ENCODE measurements around the gene SLIT3.

The SLIT3 gene

GRCh38 chr5:169183576-169183975 is 117.4 kb downstream of the SLIT3 start:
- Histone ChIP-seq H3K9ac (ENCODE audit: low read depth in 1 of 2, low read length in 2 of 2) (no peak overlapping the region), H3K4me1 (ENCODE audit: control insufficient read depth in 2 of 2, insufficient read depth in 2 of 2, low read length in 2 of 2) (no peaks in the 10 kb centered on the region), H3K27me3 (ENCODE audit: control insufficient read depth in 2 of 2, insufficient read depth in 2 of 2, low read length in 2 of 2) (no peaks in the 10 kb centered on the region), H3K36me3 (ENCODE audit: control insufficient read depth in 2 of 2, insufficient read depth in 2 of 2, low read length in 2 of 2) (no peaks in the 10 kb centered on the region), H3K9me3 (ENCODE audit: control insufficient read depth in 2 of 2, low read length in 2 of 2) (no peaks in the 10 kb centered on the region), H3K27ac (ENCODE audit: low read depth in 2 of 2, low read length in 2 of 2) (no peak overlapping the region), H3K4me3 (ENCODE audit: low read length in 2 of 2) (no peak overlapping the region)

GRCh38 chr5:169182797-169183196 is 118.1 kb downstream of the SLIT3 start:
- no peaks in the 10 kb centered on the region for H3K9me3 ChIP-seq (ENCODE audit: control insufficient read depth in 2 of 2, low read length in 2 of 2)
- no peaks in the 10 kb centered on the region for H3K36me3 ChIP-seq (ENCODE audit: control insufficient read depth in 2 of 2, insufficient read depth in 2 of 2, low read length in 2 of 2)
- no peaks in the 10 kb centered on the region for H3K27me3 ChIP-seq (ENCODE audit: control insufficient read depth in 2 of 2, insufficient read depth in 2 of 2, low read length in 2 of 2)
- no peak overlapping the region for H3K4me3 ChIP-seq (ENCODE audit: low read length in 2 of 2)
- H3K9ac ChIP-seq (ENCODE audit: low read depth in 1 of 2, low read length in 2 of 2) = no peak overlapping the region
- no peak overlapping the region for H3K27ac ChIP-seq (ENCODE audit: low read depth in 2 of 2, low read length in 2 of 2)
- no peaks in the 10 kb centered on the region for H3K4me1 ChIP-seq (ENCODE audit: control insufficient read depth in 2 of 2, insufficient read depth in 2 of 2, low read length in 2 of 2)

- H3K4me1 ChIP-seq (ENCODE audit: control insufficient read depth in 2 of 2, insufficient read depth in 2 of 2, low read length in 2 of 2) = no peaks in the 10 kb centered on the region
- no peak overlapping the region for H3K27ac ChIP-seq (ENCODE audit: low read depth in 2 of 2, low read length in 2 of 2)
- H3K9ac ChIP-seq (ENCODE audit: low read depth in 1 of 2, low read length in 2 of 2) = no peak overlapping the region
- no peaks in the 10 kb centered on the region for H3K9me3 ChIP-seq (ENCODE audit: control insufficient read depth in 2 of 2, low read length in 2 of 2)
- H3K36me3 ChIP-seq (ENCODE audit: control insufficient read depth in 2 of 2, insufficient read depth in 2 of 2, low read length in 2 of 2) = no peaks in the 10 kb centered on the region
- no peaks in the 10 kb centered on the region for H3K27me3 ChIP-seq (ENCODE audit: control insufficient read depth in 2 of 2, insufficient read depth in 2 of 2, low read length in 2 of 2)
- no peak overlapping the region for H3K4me3 ChIP-seq (ENCODE audit: low read length in 2 of 2)
Observed at GRCh38 chr5:169181814-169182213, 119.1 kb downstream of the SLIT3 start.

- Histone ChIP-seq H3K27ac (ENCODE audit: low read depth in 2 of 2, low read length in 2 of 2) (no peak overlapping the region), H3K9ac (ENCODE audit: low read depth in 1 of 2, low read length in 2 of 2) (no peak overlapping the region), H3K4me1 (ENCODE audit: control insufficient read depth in 2 of 2, insufficient read depth in 2 of 2, low read length in 2 of 2) (no peaks in the 10 kb centered on the region), H3K36me3 (ENCODE audit: control insufficient read depth in 2 of 2, insufficient read depth in 2 of 2, low read length in 2 of 2) (no peaks in the 10 kb centered on the region), H3K4me3 (ENCODE audit: low read length in 2 of 2) (no peak overlapping the region), H3K9me3 (ENCODE audit: control insufficient read depth in 2 of 2, low read length in 2 of 2) (no peaks in the 10 kb centered on the region), H3K27me3 (ENCODE audit: control insufficient read depth in 2 of 2, insufficient read depth in 2 of 2, low read length in 2 of 2) (no peaks in the 10 kb centered on the region)
Observed at GRCh38 chr5:169178754-169179153, 122.2 kb downstream of the SLIT3 start.

GRCh38 chr5:169178274-169178673 is 122.7 kb downstream of the SLIT3 start:
- H3K9ac ChIP-seq (ENCODE audit: low read depth in 1 of 2, low read length in 2 of 2) = no peak overlapping the region
- H3K36me3 ChIP-seq (ENCODE audit: control insufficient read depth in 2 of 2, insufficient read depth in 2 of 2, low read length in 2 of 2) = no peaks in the 10 kb centered on the region
- no peak overlapping the region for H3K4me3 ChIP-seq (ENCODE audit: low read length in 2 of 2)
- H3K4me1 ChIP-seq (ENCODE audit: control insufficient read depth in 2 of 2, insufficient read depth in 2 of 2, low read length in 2 of 2) = no peaks in the 10 kb centered on the region
- H3K9me3 ChIP-seq (ENCODE audit: control insufficient read depth in 2 of 2, low read length in 2 of 2) = no peaks in the 10 kb centered on the region
- H3K27ac ChIP-seq (ENCODE audit: low read depth in 2 of 2, low read length in 2 of 2) = no peak overlapping the region
- no peaks in the 10 kb centered on the region for H3K27me3 ChIP-seq (ENCODE audit: control insufficient read depth in 2 of 2, insufficient read depth in 2 of 2, low read length in 2 of 2)

GRCh38 chr5:169176709-169177694 is 123.9 kb downstream of the SLIT3 start:
- H3K27me3 ChIP-seq (ENCODE audit: control insufficient read depth in 2 of 2, insufficient read depth in 2 of 2, low read length in 2 of 2) = no peaks in the 10 kb centered on the region
- H3K27ac ChIP-seq (ENCODE audit: low read depth in 2 of 2, low read length in 2 of 2) = no peak overlapping the region
- H3K36me3 ChIP-seq (ENCODE audit: control insufficient read depth in 2 of 2, insufficient read depth in 2 of 2, low read length in 2 of 2) = no peaks in the 10 kb centered on the region
- H3K9ac ChIP-seq (ENCODE audit: low read depth in 1 of 2, low read length in 2 of 2) = no peak overlapping the region
- no peaks in the 10 kb centered on the region for H3K4me1 ChIP-seq (ENCODE audit: control insufficient read depth in 2 of 2, insufficient read depth in 2 of 2, low read length in 2 of 2)
- no peak overlapping the region for H3K4me3 ChIP-seq (ENCODE audit: low read length in 2 of 2)
- no peaks in the 10 kb centered on the region for H3K9me3 ChIP-seq (ENCODE audit: control insufficient read depth in 2 of 2, low read length in 2 of 2)

- Histone ChIP-seq H3K4me1 (ENCODE audit: control insufficient read depth in 2 of 2, insufficient read depth in 2 of 2, low read length in 2 of 2) (no peaks in the 10 kb centered on the region), H3K36me3 (ENCODE audit: control insufficient read depth in 2 of 2, insufficient read depth in 2 of 2, low read length in 2 of 2) (no peaks in the 10 kb centered on the region), H3K4me3 (ENCODE audit: low read length in 2 of 2) (no peak overlapping the region), H3K9ac (ENCODE audit: low read depth in 1 of 2, low read length in 2 of 2) (no peak overlapping the region), H3K9me3 (ENCODE audit: control insufficient read depth in 2 of 2, low read length in 2 of 2) (no peaks in the 10 kb centered on the region), H3K27me3 (ENCODE audit: control insufficient read depth in 2 of 2, insufficient read depth in 2 of 2, low read length in 2 of 2) (no peaks in the 10 kb centered on the region), H3K27ac (ENCODE audit: low read depth in 2 of 2, low read length in 2 of 2) (no peak overlapping the region)
Observed at GRCh38 chr5:169175733-169176132, 125.2 kb downstream of the SLIT3 start.

- Histone ChIP-seq H3K36me3 (ENCODE audit: control insufficient read depth in 2 of 2, insufficient read depth in 2 of 2, low read length in 2 of 2) (no peaks in the 10 kb centered on the region), H3K27me3 (ENCODE audit: control insufficient read depth in 2 of 2, insufficient read depth in 2 of 2, low read length in 2 of 2) (no peaks in the 10 kb centered on the region), H3K4me3 (ENCODE audit: low read length in 2 of 2) (no peak overlapping the region), H3K27ac (ENCODE audit: low read depth in 2 of 2, low read length in 2 of 2) (no peak overlapping the region), H3K9ac (ENCODE audit: low read depth in 1 of 2, low read length in 2 of 2) (no peak overlapping the region), H3K4me1 (ENCODE audit: control insufficient read depth in 2 of 2, insufficient read depth in 2 of 2, low read length in 2 of 2) (no peaks in the 10 kb centered on the region), H3K9me3 (ENCODE audit: control insufficient read depth in 2 of 2, low read length in 2 of 2) (no peaks in the 10 kb centered on the region)
Observed at GRCh38 chr5:169174923-169175322, 126.0 kb downstream of the SLIT3 start.

GRCh38 chr5:169173372-169173771 is 127.6 kb downstream of the SLIT3 start:
- H3K27ac ChIP-seq (ENCODE audit: low read depth in 2 of 2, low read length in 2 of 2) = no peak overlapping the region
- no peaks in the 10 kb centered on the region for H3K27me3 ChIP-seq (ENCODE audit: control insufficient read depth in 2 of 2, insufficient read depth in 2 of 2, low read length in 2 of 2)

GRCh38 chr5:169171515-169171914 is 129.4 kb downstream of the SLIT3 start:
- Histone ChIP-seq H3K4me1 (ENCODE audit: control insufficient read depth in 2 of 2, insufficient read depth in 2 of 2, low read length in 2 of 2) (no peaks in the 10 kb centered on the region), H3K9ac (ENCODE audit: low read depth in 1 of 2, low read length in 2 of 2) (no peak overlapping the region), H3K27me3 (ENCODE audit: control insufficient read depth in 2 of 2, insufficient read depth in 2 of 2, low read length in 2 of 2) (no peaks in the 10 kb centered on the region)

More at GRCh38 chr5:169173372-169173771, 127.6 kb downstream of the SLIT3 start:
- no peaks in the 10 kb centered on the region for H3K4me1 ChIP-seq (ENCODE audit: control insufficient read depth in 2 of 2, insufficient read depth in 2 of 2, low read length in 2 of 2)
- H3K9me3 ChIP-seq (ENCODE audit: control insufficient read depth in 2 of 2, low read length in 2 of 2) = no peaks in the 10 kb centered on the region
- H3K4me3 ChIP-seq (ENCODE audit: low read length in 2 of 2) = no peak overlapping the region
- H3K9ac ChIP-seq (ENCODE audit: low read depth in 1 of 2, low read length in 2 of 2) = no peak overlapping the region
- H3K36me3 ChIP-seq (ENCODE audit: control insufficient read depth in 2 of 2, insufficient read depth in 2 of 2, low read length in 2 of 2) = no peaks in the 10 kb centered on the region

More at GRCh38 chr5:169171515-169171914, 129.4 kb downstream of the SLIT3 start:
- Histone ChIP-seq H3K27ac (ENCODE audit: low read depth in 2 of 2, low read length in 2 of 2) (no peak overlapping the region), H3K36me3 (ENCODE audit: control insufficient read depth in 2 of 2, insufficient read depth in 2 of 2, low read length in 2 of 2) (no peaks in the 10 kb centered on the region), H3K4me3 (ENCODE audit: low read length in 2 of 2) (no peak overlapping the region), H3K9me3 (ENCODE audit: control insufficient read depth in 2 of 2, low read length in 2 of 2) (no peaks in the 10 kb centered on the region)
